ENCODE data around the gene GOLGA5.

DNA sequence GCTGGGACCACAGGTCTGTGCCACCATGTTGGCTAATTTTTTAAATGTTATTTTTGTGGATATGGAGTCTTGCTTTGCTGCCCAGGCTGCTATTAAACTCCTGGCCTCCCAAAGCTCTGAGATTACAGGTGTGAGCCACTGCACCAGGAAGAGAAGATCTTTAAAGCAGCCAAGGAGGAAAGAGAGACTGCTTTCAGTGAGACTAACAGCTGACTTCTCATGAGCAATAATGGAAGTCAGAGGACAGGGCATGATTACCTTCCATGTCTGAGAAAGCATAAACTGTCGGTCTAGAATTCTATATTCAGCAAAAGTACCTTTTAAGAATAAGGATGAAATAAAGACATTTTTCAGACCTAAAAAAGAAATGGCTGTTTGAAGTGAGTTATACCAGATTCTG lies 71.6 kb downstream of the GOLGA5 start:
- TF ChIP-seq, protein P1, sequence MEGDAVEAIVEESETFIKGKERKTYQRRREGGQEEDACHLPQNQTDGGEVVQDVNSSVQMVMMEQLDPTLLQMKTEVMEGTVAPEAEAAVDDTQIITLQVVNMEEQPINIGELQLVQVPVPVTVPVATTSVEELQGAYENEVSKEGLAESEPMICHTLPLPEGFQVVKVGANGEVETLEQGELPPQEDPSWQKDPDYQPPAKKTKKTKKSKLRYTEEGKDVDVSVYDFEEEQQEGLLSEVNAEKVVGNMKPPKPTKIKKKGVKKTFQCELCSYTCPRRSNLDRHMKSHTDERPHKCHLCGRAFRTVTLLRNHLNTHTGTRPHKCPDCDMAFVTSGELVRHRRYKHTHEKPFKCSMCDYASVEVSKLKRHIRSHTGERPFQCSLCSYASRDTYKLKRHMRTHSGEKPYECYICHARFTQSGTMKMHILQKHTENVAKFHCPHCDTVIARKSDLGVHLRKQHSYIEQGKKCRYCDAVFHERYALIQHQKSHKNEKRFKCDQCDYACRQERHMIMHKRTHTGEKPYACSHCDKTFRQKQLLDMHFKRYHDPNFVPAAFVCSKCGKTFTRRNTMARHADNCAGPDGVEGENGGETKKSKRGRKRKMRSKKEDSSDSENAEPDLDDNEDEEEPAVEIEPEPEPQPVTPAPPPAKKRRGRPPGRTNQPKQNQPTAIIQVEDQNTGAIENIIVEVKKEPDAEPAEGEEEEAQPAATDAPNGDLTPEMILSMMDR (IDR thresholded peaks at IDR 0.05) = no peak
- no peak for TF ChIP-seq POLR2A (IDR thresholded peaks at IDR 0.05)
